T1000 (cell line): Measurements from ENCODE around the gene TMEM212.

Source experiments
- DNase-seq: peaks from one replicate; lab custom pipeline; 2025; ENCODE audit warnings: mixed read lengths; lab: John Stamatoyannopoulos, UW

The TMEM212 gene

DNA sequence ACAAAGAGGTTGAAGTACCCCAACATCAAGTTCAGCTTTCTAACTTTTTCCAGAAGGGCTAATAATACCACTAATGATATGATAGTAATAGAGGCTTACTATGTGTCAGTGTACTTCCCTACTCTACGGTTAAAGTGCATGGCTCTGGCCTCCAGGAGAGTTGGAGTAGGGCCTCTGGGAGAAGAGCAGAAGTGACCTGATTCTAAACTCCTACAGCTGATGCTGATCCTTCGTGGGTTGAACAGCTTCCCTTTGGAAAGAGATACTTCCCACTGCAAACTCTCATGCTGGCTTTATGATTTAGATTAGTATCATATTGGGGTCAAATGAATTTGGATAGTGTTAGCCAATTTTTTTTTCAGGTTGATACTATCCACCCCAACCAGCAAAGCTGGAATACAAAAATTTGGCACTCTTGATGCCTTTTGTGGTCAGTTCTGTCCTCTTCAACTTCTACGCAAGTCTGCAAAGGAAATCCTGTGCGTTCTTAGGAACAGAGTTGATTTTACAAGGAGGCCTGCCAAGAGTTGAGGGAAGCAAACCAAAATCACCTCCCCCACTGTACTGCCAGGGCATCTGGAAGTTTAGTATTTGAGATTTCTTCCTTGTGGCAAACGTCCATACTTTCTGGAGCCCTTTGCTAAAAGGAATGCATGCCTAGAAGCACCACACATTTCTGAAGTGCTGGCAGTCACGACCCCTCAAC lies 17.8 kb downstream of the TMEM212 start:
- DNase-seq = no peak

DNA sequence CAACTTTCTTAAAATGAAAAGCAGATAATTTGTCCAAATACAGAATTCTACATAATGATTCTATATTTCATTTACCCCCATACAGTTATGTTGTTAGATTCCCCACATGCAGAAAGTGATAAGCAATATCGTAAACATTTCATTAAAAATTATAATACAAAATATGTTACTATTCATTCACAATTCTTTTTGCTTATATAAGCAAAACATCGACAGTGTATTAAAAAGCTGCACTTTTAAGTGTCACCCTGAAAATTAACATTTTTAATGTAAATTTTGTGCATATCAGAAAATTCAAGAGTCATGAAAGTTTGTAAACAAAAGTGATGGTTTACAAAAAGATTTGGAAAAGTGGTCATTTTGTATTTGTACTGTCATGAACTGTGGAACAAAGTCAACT lies 19.2 kb downstream of the TMEM212 start:
- DNase-seq = no peak

GRCh38 chr3:171862993-171863521 lies 19.9 kb downstream of the TMEM212 start:
- DNase-seq = no peak

GRCh38 chr3:171863920-171864319 lies 20.8 kb downstream of the TMEM212 start:
- DNase-seq = no peak

DNA sequence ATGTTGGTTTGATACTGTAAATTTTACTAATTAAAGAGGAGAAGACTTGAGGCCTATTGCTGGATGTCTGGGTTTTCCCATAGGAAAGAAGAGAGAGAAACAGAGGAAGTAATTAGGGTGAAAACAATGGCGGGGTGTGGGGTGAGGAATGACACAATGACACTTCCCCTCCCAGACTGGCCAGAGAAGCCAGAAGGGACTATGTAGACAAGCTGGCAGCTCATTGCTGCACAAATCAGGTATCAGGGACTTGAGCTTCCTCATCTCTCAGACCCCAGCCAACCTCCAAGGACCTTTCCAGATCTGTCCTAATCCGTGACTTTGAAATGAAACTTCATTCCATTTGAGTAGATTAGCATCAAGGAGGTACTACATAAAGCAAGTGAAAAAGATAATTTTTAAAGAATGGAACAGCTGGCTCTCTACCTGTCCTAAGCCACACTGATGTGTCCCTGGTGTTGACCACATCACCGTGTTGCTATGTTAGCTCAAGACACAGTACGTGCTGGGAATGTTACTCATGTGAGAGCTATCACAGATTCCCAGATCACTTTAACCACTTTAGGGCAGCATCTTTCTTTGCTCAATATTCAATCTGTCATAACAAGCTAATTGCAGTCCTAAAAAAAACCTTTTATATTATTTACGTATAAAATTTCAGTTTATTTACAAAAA lies 22.2 kb downstream of the TMEM212 start:
- DNase-seq = no peak

DNA sequence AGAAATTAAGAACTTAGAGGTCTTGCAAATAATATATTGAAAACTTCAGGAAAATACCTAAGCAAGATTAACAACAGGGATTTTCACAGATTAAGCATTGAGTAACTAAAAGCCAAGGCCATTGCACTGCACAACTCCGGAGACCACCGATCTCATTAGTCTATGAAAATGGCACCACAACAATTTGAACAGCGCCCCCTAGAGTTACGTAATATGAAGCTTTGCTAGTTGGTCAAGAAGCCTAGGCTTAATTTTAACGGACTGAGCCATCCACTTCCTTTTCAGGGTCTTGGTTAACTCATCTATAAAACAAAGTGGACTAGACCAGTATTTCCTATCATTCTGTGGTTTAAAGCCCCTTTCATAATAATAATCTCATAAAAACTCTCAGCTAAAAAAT lies 24.8 kb downstream of the TMEM212 start:
- no peak for DNase-seq

DNA sequence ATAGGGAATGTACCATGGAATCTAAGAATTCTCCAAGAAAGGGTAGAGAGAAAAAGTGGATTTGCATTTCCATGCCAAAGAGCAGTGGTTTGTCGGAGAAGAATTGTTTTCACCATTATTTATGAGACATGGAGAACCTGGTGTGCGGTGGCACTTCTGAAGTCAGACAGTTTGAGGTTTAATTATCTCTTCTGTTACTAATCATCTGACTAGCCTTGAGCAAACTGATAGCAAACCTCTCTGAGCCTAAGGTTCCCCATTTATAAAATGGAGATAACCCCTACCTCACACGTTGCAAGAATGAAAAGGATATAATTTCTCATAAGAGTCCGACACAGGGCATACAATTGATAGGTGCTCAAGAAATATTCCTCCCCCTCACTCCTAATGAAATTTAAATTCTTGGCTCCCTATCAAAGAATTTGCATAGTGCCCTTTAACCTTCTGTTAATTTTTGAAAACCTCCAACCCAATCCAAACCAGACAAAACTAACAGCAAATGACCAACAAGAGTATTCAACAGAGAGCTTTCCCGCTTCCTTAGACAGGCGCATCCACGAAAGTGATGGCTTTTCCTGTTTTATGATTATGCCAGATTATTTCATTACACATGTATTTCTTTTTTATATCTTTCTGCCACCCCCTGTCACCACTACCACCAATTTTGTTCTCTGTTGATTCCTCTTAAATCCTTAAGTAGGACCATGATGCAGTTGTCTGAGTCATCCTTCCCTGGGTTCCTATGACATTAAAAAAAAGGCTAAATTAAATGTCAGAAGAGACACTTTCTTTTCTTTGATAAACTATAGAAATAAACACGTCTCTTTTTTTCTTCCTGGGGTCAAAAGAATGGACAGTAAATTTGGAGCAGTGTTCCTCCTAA lies 28.5 kb downstream of the TMEM212 start:
- no peak for DNase-seq

- no peak for DNase-seq
Observed at GRCh38 chr3:171873580-171873979, 30.4 kb downstream of the TMEM212 start.

DNA sequence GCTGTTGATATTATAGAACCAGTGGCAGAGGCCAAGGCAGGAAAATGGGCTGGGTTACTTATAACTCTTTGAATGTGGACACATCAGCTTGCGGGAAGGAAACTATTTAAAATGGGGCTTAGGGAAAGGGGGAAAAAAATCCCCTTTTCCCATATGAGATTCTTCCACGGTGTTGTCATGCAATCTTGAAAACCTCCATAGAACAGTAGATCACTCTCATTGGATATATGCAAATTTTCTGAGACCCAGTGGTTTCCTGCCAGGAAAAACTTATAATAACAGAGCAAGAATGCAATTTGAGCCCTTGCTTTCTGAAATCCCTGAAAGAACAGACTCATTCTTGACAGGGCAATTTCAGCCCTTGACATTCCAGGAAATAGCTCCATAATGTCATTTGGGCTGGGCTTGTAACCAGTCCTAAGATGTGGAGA lies 31.1 kb downstream of the TMEM212 start:
- DNase-seq = peak; percentile 38

DNA sequence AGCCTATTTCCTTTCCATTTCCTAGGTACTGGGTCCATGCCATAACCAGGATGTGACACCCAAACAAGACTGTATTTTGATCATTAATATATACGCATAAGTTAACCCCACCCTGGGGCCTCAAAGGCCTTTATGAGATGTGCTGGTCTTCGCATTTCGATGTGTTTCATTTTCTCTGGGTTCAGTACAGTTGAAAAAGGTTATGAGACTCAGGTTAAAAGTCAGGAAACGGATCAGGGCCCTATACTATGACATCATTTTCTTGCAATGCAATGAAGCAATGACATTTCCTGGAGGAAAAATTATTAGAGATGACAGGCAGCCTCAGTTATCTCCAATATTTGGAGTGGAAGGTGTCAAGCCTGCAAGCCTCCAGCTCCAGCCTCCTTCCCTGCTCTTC lies 31.7 kb downstream of the TMEM212 start:
- no peak for DNase-seq

GRCh38 chr3:171875923-171876412 lies 32.8 kb downstream of the TMEM212 start:
- DNase-seq = no peak

DNA sequence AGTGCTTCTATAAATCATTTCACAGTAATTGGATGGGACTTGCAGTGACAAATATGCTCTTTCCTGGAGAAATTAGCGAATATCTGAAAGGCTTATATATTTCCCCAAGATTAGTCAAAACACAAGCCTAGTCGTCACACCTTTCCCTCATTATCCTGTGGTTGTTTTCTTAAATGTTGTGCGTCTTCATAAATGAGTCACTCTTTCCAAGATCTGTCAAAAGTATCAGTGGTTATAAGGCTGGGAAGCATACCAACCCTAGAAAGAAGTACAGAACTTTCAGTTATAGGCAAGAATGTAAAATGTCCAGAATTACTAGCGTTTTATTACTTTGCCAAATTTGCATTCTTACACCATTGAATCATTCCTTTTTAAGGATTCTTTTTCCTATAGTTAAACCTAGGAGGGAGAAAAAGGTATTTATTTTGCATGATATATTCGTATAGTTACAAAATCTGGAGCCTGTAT lies 33.6 kb downstream of the TMEM212 start:
- DNase-seq = no peak

GRCh38 chr3:171878461-171879225 lies 35.5 kb downstream of the TMEM212 start:
- DNase-seq = no peak

- DNase-seq = no peak
Observed at GRCh38 chr3:171879472-171879871, 36.3 kb downstream of the TMEM212 start.

DNA sequence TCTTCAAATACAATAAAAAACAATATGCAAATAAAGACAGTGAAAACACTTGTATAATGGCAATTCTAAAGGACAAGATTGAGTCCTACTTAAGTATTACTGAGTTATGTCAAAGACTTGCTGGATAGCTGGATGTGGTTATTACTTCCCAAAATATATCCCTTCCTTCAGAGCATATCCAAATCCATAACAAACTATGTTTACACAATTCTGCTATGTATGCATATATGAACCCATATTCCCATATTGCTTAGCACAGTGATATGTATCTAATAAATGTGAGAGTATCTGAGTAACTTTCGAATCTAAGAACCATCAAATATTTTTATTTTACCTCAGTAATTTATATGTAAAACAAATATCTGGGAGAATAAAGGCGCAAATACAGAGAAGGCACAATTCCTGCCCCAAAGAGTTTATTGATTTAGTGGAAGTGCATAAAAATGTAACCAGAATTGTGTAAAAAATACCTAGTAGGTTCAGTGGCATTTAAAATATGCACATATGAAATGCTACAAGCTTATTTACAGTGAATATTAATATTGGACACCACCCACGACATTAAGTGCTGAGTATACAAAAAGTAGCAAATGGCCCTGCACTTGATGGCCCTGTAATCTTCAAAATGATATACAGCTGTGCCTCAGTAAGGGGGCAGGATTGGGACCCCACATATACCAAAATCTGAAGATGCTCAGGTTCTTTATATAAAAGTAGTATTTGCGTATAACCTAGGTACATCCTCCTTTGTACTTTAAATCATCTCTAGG lies 37.1 kb downstream of the TMEM212 start:
- no peak for DNase-seq

GRCh38 chr3:171881251-171881650 lies 38.1 kb downstream of the TMEM212 start:
- DNase-seq = no peak

GRCh38 chr3:171883257-171883892 lies 40.2 kb downstream of the TMEM212 start:
- no peak for DNase-seq

- DNase-seq = no peak
Observed at GRCh38 chr3:171883893-171884279, 40.7 kb downstream of the TMEM212 start.

GRCh38 chr3:171888466-171888865 lies 45.3 kb downstream of the TMEM212 start:
- no peak for DNase-seq

DNA sequence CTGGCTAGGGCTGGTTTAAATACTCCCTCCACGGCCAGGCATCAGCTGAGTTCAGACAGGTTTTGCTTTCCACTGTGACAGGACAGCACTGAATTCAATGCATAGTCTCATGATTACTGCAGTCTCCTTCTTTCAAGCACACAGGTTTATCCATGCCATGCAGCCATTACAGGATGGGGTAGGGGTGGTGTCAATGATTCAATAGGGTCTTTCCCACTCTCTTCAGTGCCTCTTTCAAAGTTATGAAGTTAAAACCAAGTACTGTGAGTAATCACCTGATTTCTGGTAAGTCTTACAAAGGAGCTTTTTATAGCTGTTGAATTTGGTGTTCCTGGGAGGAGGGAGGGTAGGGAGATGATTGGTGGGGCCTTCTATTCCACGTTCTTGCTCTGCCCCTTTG lies 47.2 kb downstream of the TMEM212 start:
- DNase-seq = no peak
